MM.1S (cell line): Measurements from ENCODE around the gene OSTF1.

Source experiments
- EZH2 ChIP-seq: fragments of 300-600 bp; sonication (generic); optimal IDR thresholded peaks from 2 replicates; pipeline ENCODE3; 2017; ENCODE audit warnings: low read depth, mild to moderate bottlenecking, antibody characterized with exemption, low read length, mixed read lengths
- EZH2phosphoT487 ChIP-seq: fragments of 300-600 bp; sonication (generic); IDR thresholded peaks from 2 replicates; pipeline ENCODE4 v1.6.1; 2018; ENCODE audit warnings: antibody characterized with exemption, low read length
- TF ChIP-seq, protein P1 (sequence below): fragments of 300-600 bp; sonication (generic); IDR thresholded peaks from 2 replicates; pipeline ENCODE4 v1.5.1; 2016; ENCODE audit warnings: antibody characterized with exemption, low read length, mixed read lengths

- no peak for TF ChIP-seq EZH2
- TF ChIP-seq, protein P1, sequence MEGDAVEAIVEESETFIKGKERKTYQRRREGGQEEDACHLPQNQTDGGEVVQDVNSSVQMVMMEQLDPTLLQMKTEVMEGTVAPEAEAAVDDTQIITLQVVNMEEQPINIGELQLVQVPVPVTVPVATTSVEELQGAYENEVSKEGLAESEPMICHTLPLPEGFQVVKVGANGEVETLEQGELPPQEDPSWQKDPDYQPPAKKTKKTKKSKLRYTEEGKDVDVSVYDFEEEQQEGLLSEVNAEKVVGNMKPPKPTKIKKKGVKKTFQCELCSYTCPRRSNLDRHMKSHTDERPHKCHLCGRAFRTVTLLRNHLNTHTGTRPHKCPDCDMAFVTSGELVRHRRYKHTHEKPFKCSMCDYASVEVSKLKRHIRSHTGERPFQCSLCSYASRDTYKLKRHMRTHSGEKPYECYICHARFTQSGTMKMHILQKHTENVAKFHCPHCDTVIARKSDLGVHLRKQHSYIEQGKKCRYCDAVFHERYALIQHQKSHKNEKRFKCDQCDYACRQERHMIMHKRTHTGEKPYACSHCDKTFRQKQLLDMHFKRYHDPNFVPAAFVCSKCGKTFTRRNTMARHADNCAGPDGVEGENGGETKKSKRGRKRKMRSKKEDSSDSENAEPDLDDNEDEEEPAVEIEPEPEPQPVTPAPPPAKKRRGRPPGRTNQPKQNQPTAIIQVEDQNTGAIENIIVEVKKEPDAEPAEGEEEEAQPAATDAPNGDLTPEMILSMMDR, result no peak
- no peak for TF ChIP-seq EZH2phosphoT487
Observed at GRCh38 chr9:75112789-75113188, 24.5 kb downstream of the OSTF1 start.
